ENCODE data around the gene ITM2C.
A peak's percentile ranks its signal among the peaks of the same experiment; 100 is the strongest.

ITM2C gene

GRCh38 chr2:230879891-230880290 lies 15.1 kb downstream of the ITM2C start:
- no peak overlapping the region for H3K4me3 Mint-ChIP-seq
- TF ChIP-seq CTCF (IDR thresholded peaks at IDR 0.05) = no peak

GRCh38 chr2:230881840-230882239 lies 17.1 kb downstream of the ITM2C start:
- TF ChIP-seq CTCF (IDR thresholded peaks at IDR 0.05) = no peak
- Mint-ChIP-seq H3K36me3 (ENCODE audit: low read depth) (peaks cover 51% of the 10 kb centered on the region), H3K9me3 (no peaks in the 10 kb centered on the region)

More at GRCh38 chr2:230879891-230880290, 15.1 kb downstream of the ITM2C start:
- H3K36me3 Mint-ChIP-seq (ENCODE audit: low read depth) = peaks cover 67% of the 10 kb centered on the region
- H3K9me3 Mint-ChIP-seq = no peaks in the 10 kb centered on the region
- H3K27ac Mint-ChIP-seq = peak overlapping the region; percentile 93
- peaks cover 59% of the 10 kb centered on the region for H3K4me1 Mint-ChIP-seq
- DNase-seq = no peak
- peaks cover 4% of the 10 kb centered on the region for H3K27me3 Mint-ChIP-seq (ENCODE audit: low read depth, poor library complexity)

GRCh38 chr2:230885463-230886130 lies 20.9 kb downstream of the ITM2C start:
- Mint-ChIP-seq H3K36me3 (ENCODE audit: low read depth) (peaks cover 24% of the 10 kb centered on the region), H3K4me1 (peaks cover 44% of the 10 kb centered on the region), H3K9me3 (peaks cover 3% of the 10 kb centered on the region), H3K27me3 (ENCODE audit: low read depth, poor library complexity) (peaks cover 8% of the 10 kb centered on the region), H3K27ac (no peak overlapping the region), H3K4me3 (no peak overlapping the region)
- no peak for TF ChIP-seq CTCF (IDR thresholded peaks at IDR 0.05)
- DNase-seq = peak; percentile 64

More at GRCh38 chr2:230881840-230882239, 17.1 kb downstream of the ITM2C start:
- no peak for DNase-seq
- Mint-ChIP-seq H3K4me1 (peaks cover 61% of the 10 kb centered on the region), H3K27me3 (ENCODE audit: low read depth, poor library complexity) (peaks cover 4% of the 10 kb centered on the region), H3K27ac (peak overlapping the region; percentile 57), H3K4me3 (no peak overlapping the region)

GRCh38 chr2:230886206-230886605 lies 21.5 kb downstream of the ITM2C start:
- H3K4me3 Mint-ChIP-seq = peak overlapping the region; percentile 8
- peaks cover 18% of the 10 kb centered on the region for H3K36me3 Mint-ChIP-seq (ENCODE audit: low read depth)
- peaks cover 46% of the 10 kb centered on the region for H3K4me1 Mint-ChIP-seq
- TF ChIP-seq CTCF (IDR thresholded peaks at IDR 0.05) = no peak
- H3K9me3 Mint-ChIP-seq = peaks cover 3% of the 10 kb centered on the region
- peaks cover 8% of the 10 kb centered on the region for H3K27me3 Mint-ChIP-seq (ENCODE audit: low read depth, poor library complexity)
- no peak for DNase-seq
- H3K27ac Mint-ChIP-seq = peak overlapping the region; percentile 13

GRCh38 chr2:230886671-230887071 lies 21.9 kb downstream of the ITM2C start:
- no peak for DNase-seq
- Mint-ChIP-seq H3K27ac (no peak overlapping the region), H3K4me1 (peaks cover 50% of the 10 kb centered on the region), H3K9me3 (peaks cover 3% of the 10 kb centered on the region), H3K36me3 (ENCODE audit: low read depth) (peaks cover 13% of the 10 kb centered on the region), H3K27me3 (ENCODE audit: low read depth, poor library complexity) (peaks cover 11% of the 10 kb centered on the region), H3K4me3 (no peak overlapping the region)
- no peak for TF ChIP-seq CTCF (IDR thresholded peaks at IDR 0.05)

- peaks cover 6% of the 10 kb centered on the region for H3K36me3 Mint-ChIP-seq (ENCODE audit: low read depth)
- TF ChIP-seq CTCF (IDR thresholded peaks at IDR 0.05) = no peak
- peaks cover 8% of the 10 kb centered on the region for H3K27me3 Mint-ChIP-seq (ENCODE audit: low read depth, poor library complexity)
- DNase-seq = no peak
- peaks cover 3% of the 10 kb centered on the region for H3K9me3 Mint-ChIP-seq
- H3K27ac Mint-ChIP-seq = no peak overlapping the region
- peaks cover 52% of the 10 kb centered on the region for H3K4me1 Mint-ChIP-seq
- peak overlapping the region; percentile 44 for H3K4me3 Mint-ChIP-seq
Measured at GRCh38 chr2:230887342-230887741, 22.6 kb downstream of the ITM2C start.

Data from nephron progenitor cell (in vitro differentiated cells).